ENCODE measurements around the gene KCNN4. TPM values are rescaled to one million over a fixed set of nuclear protein-coding genes. Genes with fewer than 3 reads are reported as not detected.
"Not testable (repeated sequence)": the region's sequence is repeated elsewhere in the genome, so short reads cannot be mapped to it uniquely, and the experiment has no call there.

The KCNN4 gene
- total RNA-seq, 1 donor from 2014 or later: 0.41 TPM

DNA sequence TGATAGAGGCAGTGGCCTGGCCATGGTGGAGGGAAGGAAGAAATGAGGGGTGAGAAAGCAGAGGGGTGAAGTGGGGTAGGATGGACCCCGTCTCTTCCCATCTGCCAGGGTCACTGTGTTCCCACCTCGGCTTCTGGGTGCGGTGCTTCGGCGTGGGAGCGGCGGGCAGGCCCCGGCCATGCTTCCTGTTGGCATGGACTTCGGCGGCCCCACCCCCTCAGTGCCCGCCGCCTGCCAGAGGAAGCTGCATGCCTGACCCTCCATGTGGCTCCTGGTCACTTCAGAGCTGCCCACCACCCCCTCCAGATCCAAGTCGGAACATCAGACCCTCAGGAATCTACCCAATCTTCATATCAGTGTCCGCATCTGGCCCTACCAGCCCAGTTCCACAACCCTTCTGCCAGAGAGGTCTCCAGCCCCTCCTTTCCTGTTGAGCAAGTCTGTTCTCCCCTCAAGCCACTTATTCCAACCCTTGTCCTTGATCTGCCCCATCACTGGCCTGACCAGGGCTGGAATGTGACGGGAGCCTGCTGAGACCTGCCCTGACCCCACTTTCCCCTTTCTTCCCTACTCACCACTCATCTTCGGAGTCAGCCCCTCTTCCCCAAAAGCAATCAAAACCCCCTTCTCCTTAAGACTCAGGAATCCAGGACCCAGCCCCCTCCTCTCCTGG is 1.5 kb downstream of the KCNN4 start:
- intact Hi-C loops (cut with DNase I): loop anchor here (10.0 kb wide), 1 partner anchor 244 kb away; the partner anchor contains the start of gene ZNF575
- ATAC-seq (no peak), DNase-seq (ENCODE audit: missing footprints) (no peak)

DNA sequence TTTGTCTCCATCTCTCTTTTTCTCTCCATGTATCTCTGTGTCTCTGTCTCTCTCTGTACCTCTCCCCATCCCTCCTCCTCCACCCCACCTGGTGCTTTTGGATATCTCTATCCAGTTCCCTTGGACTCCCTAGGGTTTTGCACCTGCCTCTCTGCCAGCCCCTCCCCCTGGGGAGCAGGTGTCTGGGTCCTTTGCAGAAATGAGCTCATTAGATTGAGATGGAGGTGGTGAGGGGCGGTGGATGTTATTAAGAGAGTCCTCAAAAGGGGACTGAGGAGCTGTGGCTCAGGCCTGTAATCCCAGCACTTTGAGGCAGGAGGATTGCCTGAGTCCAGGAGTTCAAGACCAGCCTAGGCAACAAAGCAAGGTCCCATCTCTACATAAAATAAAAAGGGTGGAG is 2.1 kb downstream of the KCNN4 start:
- intact Hi-C loops (cut with DNase I): loop anchor here (10.0 kb wide), 1 partner anchor 244 kb away; the partner anchor contains the start of gene ZNF575
- no peak for ATAC-seq
- no peak for DNase-seq (ENCODE audit: missing footprints)

DNA sequence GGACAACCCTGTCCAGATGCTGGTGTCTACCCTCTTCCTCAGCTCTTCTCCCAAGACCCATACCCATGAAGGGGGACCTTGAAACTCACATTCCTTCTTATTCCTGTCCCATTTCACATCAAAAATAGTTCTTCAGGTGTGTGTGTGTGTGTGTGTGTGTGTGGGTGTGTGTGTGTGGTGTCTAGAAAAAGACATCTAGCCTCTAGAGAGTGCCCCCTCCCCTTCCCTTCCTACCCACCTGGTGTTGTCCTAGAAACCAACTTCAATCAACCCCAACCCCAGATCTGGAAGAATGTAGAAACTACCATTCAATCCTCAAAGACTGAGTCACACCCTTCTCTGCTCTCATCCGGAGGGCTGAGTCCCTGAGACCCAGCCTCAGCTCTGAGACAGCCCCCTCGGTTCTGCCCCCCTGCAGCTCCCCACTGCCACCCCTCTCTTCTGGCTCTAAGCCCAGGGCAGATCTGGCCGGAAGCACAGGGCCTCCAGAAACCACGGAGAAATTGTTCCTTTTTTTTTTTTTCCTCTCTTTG is 3.5 kb downstream of the KCNN4 start:
- no peak for DNase-seq (ENCODE audit: missing footprints)
- intact Hi-C loops (cut with DNase I): loop anchor here (10.0 kb wide), 1 partner anchor 242 kb away; the partner anchor contains the start of gene ZNF575

DNA sequence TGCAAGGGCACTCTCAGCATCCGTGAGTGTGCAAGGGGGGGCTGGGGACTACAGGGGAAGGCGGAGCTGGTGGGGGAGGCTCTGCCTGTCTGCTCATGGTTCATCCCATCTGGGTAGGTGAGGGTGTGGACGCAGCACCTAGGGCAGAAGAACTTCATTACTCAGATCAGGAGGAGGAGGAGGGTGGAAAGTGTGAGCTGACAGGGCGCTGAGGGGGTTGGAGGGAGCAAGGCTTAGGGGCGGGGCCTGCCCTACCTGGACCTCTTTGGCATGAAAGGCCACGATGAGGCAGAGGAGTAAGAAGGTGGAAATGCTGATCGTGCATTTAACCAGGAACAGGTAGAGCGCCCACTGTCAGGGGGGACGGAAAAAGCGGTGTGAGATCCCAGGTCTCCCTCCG is 4.5 kb downstream of the KCNN4 start:
- no peak for DNase-seq (ENCODE audit: missing footprints)
- no peak for ATAC-seq
- intact Hi-C loops (cut with DNase I): loop anchor here (10.0 kb wide), 1 partner anchor 241 kb away; the partner anchor contains the start of gene ZNF575

More for the DNA sequence above, 3.5 kb downstream of the KCNN4 start:
- ATAC-seq: no peak

DNA sequence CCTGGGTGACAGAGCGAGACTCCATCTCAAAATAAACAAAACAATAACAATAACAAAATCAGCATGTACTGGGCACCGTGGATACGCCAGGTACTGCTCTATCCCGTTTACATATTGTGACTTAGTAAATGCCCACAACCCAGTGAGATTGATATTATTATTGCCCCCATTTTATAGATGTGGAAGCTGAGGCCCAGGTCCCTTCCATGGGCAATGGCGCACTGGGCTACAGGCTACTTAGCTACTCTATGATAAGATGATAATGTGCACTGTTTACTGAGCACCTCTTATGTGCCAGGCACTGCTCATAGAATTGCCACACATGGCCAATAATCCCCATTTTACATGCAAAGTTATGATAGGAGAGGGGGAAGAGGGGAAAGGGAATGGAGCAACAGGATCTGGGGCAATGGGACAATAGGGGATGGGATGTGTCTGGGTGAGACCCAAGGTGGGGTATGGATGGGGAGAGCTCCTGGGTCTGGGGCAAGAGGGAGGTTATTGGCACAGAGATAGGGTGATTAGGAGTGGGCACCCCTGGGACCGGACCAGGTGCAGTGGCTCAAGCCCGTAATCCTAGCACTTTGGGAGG is 5.4 kb downstream of the KCNN4 start:
- intact Hi-C loops (cut with DNase I): loop anchor here (10.0 kb wide), 1 partner anchor 241 kb away; the partner anchor contains the start of gene ZNF575
- DNase-seq (ENCODE audit: missing footprints) (no peak), ATAC-seq (no peak)

DNA sequence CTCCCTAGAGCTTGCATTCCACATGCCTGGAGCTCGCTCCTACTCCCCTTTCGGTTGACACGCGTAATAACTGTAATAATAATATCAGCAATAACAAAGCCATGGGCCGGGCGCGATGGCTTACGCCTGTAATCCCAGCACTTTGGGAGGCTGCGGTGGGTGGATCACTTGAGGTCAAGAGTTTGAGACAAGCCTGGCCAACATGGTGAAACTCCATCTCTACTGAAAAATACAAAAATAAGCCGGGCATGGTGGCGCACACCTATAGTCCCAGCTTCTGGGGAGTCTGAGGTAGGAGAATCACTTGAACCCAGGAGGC is 5.9 kb downstream of the KCNN4 start:
- not testable (repeated sequence) for DNase-seq (ENCODE audit: missing footprints); ATAC-seq
- intact Hi-C loops (cut with DNase I): loop anchor here (10.0 kb wide), 1 partner anchor 240 kb away; the partner anchor contains the start of gene ZNF575

DNA sequence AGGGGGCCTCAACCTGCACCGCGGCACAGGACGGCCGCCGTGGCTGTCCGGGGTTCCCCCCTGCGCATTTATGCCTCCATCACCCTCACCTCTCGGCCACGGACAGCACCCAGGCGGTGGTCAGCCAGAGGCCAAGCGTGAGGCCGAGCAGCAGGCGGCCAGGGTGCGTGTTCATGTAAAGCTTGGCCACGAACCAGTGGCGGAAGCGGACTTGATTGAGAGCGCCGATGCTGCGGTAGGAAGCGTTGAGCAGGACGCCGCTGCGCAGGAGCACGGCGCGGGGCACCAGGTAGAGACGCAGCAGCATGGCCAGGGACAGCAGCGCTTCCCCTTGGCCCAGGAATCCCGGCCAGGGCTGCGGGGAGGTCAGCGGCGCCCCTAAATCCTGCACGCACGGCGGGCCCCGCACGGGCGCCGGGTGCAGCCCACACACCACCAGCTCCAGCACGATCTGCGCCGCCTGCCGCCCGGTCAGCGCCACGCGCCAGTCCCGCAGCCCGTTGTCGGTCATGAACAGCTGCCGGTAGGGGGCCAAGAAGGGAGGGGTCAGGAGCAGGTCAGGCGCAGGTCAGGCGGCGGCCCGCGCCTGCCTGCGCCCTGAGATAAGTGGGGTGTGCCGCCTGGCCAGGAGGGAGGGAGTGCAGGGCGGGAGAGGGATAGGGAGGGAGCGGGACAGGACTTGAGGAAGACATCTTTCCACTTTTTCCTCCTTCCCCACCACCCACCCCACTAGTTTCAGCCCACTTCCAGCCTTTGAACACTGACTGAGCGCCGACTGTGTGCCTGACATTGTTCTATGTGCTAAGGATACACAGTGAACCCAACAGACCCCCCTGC is 6.5 kb downstream of the KCNN4 start:
- ATAC-seq (peak; percentile 87), DNase-seq (ENCODE audit: missing footprints) (peak; percentile 81)
- intact Hi-C loops (cut with DNase I): loop anchor here (10.0 kb wide), 1 partner anchor 240 kb away; the partner anchor contains the start of gene ZNF575

DNA sequence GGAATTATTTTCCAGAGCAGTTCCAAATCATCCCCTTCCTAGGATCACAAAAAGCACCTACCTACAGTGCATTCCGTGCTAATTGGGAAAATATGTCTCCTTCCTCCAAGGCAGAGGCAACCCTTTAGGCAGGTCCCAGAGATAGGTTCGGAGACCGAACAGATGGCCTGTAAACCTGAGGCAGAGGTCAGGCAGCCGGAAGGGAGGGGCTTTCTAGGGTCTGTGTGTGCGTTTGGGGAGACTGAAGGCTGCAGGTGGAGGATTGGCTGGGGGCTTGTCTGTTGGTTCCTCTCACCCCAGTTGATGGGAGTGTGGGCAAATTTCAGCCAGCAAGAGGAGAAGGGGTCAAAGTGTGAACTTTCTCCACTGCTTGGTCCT is 7.1 kb downstream of the KCNN4 start:
- DNase-seq (ENCODE audit: missing footprints): no peak
- ATAC-seq: no peak
- intact Hi-C loops (cut with DNase I): loop anchor here (10.0 kb wide), 1 partner anchor 239 kb away; the partner anchor contains the start of gene ZNF575

DNA sequence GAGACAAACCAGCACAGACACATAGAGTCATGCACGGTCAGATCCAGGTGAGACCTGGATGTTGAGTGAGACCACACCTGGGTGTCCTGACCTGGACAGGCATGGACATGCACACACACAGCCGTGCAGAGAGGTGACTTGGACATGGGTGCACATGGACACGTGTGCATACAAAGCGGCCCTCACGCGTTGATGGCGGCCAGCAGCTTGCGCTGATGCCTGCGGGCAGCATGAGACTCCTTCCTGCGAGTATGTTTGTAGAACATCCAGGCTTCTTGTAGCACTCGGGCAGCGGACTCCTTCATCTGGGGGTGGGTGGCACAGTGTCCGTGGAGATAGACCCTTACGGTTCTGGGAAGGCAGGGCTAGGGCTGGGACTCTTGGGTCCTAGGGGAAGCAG is 11.5 kb downstream of the KCNN4 start:
- intact Hi-C loops (cut with DNase I): no loop called here
- DNase-seq (ENCODE audit: missing footprints): no peak
- ATAC-seq: no peak

DNA sequence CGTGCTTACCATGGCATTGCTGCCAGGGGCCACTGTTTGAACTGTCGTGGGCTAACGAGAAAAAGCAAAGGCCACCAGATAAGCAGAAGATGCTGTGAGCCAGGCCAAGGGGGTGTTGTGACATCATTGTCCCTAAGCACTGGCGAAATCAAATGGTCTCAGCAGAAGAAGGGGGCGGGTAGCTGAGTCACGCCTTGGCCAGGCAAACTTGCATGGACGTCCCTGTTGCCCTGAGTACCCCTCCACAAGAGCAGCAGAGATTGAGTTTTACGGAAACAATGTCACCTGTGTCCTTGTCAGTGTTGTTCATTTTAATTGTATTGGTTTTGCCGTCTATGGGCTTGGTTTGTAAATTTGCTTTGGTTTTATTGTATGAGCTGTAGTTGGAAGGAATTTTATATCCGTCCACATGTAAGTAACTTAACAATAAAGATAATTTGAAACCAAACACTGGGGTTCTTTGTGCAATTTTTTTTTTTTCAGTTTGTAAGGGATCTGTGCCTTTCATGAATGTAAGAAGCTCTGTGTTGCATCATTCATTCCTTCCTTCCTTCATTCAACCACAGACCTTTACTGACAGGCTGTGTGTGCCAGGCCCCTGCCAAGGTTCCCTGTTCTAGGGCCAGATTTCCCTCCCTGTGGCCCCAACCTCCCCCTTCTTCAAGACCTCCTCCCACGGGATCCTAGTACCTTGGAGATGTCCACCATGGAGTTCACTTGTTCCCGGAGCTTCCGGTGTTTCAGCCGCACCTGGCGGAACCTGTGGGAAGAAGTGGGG is 12.3 kb downstream of the KCNN4 start:
- intact Hi-C loops (cut with DNase I): no loop called here
- ATAC-seq: peak; percentile 49
- DNase-seq (ENCODE audit: missing footprints): no peak

DNA sequence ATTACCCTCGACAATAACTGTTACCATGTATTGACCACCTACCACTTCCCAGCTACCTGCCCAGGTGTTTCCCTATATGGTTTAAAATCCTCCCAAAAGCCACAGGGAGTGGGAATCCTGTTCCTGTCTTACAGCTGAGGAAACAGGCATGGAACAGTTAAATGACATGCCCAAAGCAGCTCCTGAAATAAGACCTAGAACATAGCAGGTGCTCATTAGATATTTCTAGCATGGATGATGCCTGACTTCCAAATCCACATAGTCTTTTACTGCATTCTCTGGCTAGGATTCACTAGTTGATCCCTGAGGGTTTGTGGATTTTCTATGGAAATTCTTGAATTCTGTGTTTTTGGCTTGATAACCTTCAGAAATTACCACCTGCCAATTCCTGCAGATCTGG is 13.0 kb downstream of the KCNN4 start:
- ATAC-seq: no peak
- intact Hi-C loops (cut with DNase I): no loop called here
- DNase-seq (ENCODE audit: missing footprints): no peak

DNA sequence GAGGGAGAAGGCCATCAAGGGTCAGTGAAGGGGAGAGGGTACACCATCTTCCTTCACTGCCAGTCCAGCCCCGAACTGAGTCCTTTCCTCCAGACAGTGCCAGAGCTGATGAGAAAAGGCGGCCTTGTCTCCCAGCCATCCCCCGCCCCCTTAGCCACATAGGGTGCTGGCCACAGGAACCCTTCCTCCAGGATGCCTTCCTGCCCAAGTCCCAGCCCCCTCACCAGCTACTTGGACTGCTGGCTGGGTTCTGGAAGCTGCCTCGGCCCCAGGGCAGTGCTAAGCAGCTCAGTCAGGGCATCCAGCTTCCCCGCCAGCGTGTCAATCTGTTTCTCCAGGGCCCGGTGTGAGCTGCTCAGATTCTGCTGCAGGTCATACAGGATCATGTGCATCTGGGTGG is 13.5 kb downstream of the KCNN4 start:
- DNase-seq (ENCODE audit: missing footprints): no peak
- ATAC-seq: no peak

DNA sequence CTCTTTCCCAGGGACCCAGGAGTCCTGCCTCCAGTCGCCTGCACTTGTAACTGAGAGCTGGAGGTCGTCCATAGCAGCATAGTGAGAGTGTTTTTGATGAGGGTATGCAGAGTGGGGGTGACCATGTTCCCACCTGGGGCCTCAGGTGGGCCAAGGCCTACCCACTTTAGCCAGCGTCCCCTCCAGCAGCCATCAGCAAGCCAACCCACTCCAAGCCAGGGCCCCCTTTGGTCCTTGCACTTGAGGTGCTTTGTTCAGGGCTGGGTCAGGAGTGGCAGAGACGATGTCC is 14.1 kb downstream of the KCNN4 start:
- intact Hi-C loops (cut with DNase I): no loop called here
- no peak for ATAC-seq
- DNase-seq (ENCODE audit: missing footprints): no peak

More for the DNA sequence above, 13.5 kb downstream of the KCNN4 start:
- intact Hi-C loops (cut with DNase I): no loop called here

DNA sequence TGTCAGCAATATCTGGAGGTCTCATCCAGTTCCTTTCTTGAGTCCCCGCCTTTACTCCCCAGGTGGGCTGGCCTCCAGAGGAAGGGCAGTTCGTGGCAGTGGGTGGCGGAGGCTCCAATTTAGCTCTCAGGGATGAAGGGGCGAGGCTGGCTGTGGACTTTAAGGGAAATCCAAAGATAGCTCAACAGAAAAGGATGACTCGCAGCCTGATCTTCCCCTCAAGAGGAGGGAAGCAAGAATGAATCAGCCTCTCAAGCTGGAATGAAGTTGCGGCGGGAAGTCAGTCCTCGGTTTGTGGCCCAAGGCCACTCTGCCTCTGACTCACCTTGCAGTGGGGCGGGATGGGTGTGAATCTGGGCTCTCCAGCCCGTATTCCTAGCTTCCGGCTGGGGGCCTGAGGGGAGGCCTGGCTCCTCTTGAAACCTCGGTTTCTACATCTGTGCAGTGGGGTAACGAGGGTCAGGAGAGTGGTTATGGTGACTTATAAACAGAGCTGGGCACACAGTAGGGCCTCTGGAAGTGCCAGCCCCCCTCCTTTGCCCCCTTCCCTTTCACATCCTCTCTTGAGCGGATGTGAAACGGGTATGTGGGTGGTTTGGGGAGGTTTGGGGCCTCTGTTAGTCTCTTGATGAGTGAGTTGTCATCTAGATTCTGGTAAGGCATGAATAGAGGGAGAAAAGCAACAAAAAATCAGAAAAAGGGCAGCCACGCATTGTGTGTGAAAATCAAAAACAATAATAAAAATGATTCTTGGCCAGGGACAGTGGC is 15.5 kb downstream of the KCNN4 start:
- intact Hi-C loops (cut with DNase I): no loop called here
- no peak for DNase-seq (ENCODE audit: missing footprints)
- peak; percentile 51 for ATAC-seq

DNA sequence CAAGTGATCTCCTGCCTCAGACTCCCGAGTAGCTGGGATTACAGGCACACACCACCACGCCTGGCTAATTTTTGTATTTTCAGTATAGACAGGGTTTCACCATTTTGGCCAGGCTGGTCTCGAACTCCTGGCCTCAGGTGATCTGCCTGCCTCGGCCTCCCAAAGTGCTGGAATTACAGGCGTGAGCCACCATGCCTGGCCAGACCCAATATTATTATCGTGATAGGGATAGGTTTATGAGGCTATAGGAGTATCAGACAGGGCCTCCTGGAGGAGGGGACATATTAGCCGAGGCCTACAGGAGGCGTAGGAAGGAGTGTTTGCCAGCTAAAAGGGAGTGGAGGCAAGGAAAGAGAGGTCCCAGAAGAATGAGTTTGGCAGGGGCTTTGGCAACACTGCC is 16.1 kb downstream of the KCNN4 start:
- peak; percentile 21 for ATAC-seq
- intact Hi-C loops (cut with DNase I); DNase-seq (ENCODE audit: missing footprints): not testable (repeated sequence)

DNA sequence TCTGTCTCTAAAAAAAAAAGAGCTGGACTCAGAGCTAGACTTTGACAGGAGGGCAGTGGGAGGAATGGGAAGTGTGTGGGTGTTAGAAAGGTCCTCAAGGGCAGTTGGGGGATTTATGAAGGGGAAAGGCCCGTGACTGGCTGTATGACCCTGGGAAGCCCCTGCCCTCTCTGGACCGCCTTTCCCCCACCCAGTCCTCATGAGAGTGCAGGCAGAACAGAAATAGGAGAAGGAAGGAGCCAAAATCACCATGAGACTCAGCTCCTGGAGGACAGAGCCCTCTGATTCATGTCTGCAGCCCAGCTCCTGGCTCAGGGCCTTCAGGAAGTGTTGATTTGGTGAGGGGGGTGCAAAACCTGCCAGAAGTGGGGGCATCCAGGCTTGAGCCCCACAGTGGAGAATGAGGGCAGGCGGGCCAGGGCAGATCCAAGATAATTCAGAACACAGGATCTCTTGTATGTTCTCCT is 17.3 kb downstream of the KCNN4 start:
- ATAC-seq: no peak
- DNase-seq (ENCODE audit: missing footprints): no peak
- intact Hi-C loops (cut with DNase I): no loop called here

DNA sequence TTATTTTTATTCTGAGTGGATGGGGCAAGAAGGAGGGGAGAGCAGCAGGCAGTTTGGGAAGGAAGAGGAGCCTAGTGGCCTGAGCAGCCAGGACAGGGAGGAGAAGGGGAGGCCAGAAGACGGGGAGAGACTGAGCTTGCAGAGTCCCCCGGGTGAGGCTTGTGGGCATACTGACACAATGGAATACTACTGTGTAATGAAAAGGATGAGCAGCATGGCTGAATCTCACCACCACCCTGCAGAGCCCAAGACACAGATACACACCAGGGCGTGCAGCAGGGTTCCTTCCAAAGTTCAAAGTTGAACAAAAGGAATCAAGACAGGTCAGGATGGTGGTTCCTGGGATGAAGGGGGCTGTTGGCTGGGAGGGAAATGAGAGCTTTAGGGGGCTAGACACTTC is 18.0 kb downstream of the KCNN4 start:
- intact Hi-C loops (cut with DNase I): no loop called here
- ATAC-seq (no peak), DNase-seq (ENCODE audit: missing footprints) (no peak)

DNA sequence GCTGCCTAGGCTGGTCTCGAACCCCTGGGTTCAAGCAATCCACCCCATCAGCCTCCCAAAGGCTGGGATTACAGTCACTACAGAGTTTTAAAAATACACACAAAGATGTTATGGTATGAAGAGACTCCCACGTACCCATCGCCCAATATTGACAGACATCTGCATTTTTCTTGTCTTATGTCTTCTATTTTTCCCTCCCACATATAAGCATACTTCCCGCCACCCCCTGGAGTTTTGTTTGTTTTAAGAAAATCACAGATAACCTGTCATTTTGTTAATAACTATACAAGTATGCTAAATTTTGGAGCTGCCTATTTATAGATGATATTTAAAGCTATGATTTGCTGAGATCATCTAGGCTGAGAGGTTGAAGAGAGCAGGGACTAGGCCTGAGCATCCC is 19.8 kb downstream of the KCNN4 start:
- ATAC-seq: no peak
- intact Hi-C loops (cut with DNase I): no loop called here
- no peak for DNase-seq (ENCODE audit: missing footprints)
